Mammary microvascular endothelial cell (primary cell): ENCODE data around the gene GOLGA8M. TPM values are rescaled to one million over a fixed set of nuclear protein-coding genes. Genes with fewer than 3 reads are reported as not detected.

Experiments used
- total RNA-seq: library from RNA; depleted of rRNA; stranded (reverse); fragments of >200 nt; gene quantifications from 2 replicates; pipeline ENCODE4 v1.2.3, GENCODE V29; 2015

The GOLGA8M gene
- total RNA-seq, result 0.20 and 0.73 TPM in 2 replicates

GRCh38 chr15:28712270-28712669 is at the start of gene GOLGA8M:
GOLGA8M (minus strand) TSS chr15:28712421; CDS start chr15:28712323, 98 bp downstream.

Other genes with a start within 250 kb of the GOLGA8M start
- gene GOLGA8G, start 179.4 kb downstream of the GOLGA8M start, total RNA-seq, result not detected in 2 replicates
- not detected in 2 replicates for gene GOLGA6L25, start 158.9 kb downstream of the GOLGA8M start, total RNA-seq
- not detected in 2 replicates for gene GOLGA6L7, start 136.2 kb upstream of the GOLGA8M start, total RNA-seq
- gene APBA2, start 173.6 kb upstream of the GOLGA8M start, total RNA-seq, result 28.7 and 29.7 TPM in 2 replicates